HG03575 (cell line): Measurements from ENCODE around the gene S100G.

Source experiments
- ATAC-seq: cut with Tn5 transposase; IDR thresholded peaks from one replicate; pipeline ENCODE4 v1.9.1; 2021; ENCODE audit not compliant: unreplicated experiment, insufficient number of reproducible peaks, low FRiP score; ENCODE audit errors: extremely low read depth

S100G gene

DNA sequence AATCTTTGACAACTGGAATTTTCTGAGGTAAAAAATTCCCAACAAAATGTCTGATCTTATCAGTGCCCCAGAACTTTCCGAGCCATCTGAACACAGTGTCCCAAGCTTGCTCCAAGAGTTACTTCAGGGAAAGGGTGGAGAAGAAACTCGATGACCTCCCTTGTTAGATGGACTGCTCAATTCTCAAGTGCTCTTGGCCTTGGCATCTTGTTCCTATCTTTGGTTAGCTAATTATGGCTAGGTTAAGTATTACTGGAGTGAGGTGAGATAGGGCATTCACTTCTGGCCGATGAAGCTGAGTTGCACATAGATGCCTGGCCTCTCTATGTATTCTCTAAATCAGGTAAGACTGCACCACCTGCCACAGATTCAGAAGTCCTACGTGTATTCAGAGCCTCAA, 9.1 kb upstream of the S100G start:
- no peak for ATAC-seq

DNA sequence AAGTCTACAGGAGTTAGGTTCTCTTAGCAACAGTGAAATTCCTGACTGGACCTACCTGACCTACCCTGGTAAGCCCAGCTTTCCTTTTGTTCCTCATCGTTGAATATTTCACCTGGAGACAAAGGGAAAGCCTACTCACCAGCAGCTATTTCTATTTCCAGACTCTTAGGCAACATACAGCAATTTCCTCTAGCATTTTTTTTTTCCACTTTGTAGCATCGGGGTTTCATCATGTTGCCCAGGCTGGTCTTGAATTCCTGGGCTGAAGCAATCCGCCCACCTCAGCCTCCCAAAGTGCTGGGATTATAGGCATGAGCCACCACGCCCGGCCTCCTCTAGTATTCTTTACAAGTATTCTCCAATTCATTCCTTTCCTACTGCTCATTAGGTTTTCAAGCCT, 6.8 kb upstream of the S100G start:
- ATAC-seq: no peak

- ATAC-seq: no peak
Observed at GRCh38 chrX:16646366-16647138, 3.4 kb upstream of the S100G start.

DNA sequence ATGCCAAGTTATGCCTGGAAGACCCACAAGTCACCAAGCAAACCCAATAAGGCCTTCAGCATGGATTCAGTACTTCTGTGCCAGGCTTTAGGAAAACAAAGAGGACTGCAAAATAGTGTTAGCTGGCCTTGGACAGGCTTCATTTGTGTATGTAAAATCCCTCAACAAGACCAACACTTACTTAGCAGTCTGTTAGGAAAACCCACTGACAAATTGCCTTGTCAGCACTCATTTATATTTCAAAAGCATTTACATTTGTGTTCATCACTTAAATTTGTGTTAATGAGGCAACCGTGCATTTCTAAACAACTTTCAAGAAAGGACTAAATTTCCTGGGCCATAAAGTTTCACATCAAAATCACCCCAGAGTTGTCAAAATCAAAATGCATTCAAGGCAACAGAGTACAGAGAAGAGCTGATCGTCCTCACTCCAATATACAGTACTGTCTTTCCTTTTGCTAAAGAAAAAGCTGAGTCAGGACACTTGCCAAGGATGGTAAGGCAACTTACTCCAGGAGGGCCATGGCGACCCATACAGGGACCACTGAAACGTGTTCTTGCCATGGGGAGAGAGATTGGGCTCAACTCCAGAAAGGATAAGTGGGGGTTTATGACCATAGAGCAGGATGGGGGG, 1.6 kb downstream of the S100G start:
- no peak for ATAC-seq

DNA sequence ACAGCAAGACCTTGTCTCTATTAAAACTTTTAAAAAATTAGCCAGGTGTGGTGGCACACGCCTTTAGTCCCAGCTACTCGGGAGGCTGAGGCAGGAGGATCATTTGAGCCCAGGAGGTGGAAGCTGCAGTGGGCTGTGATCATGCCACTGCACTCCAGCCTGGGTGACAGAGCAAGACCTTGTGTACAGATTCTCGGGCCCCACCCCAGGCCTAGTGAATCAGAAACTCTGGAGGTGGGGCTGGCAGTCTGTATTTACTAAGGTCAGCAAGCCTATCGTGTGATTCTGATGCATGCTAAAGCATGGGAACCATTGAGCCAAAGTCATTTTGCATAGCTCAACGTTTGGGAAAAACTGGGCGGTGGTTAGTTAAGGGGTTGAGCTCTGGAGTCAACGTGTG, 3.5 kb downstream of the S100G start:
- ATAC-seq: no peak

DNA sequence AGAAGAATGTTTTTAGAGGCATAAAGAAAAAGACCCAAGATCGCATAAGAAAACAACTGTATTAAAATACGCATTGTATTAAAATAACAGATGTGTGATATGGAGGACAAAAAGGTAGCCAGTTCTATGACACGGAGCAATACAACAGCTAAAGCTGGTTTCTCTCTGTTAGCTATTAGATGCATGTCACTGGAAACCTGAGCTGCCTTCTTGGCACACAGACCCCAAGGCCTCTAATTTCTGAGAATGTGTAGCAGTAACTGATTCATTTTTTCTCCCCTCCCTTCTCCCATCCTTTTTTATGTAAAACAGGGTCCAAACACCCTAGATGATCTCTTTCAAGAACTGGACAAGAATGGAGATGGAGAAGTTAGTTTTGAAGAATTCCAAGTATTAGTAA, 4.1 kb downstream of the S100G start:
- ATAC-seq: no peak

DNA sequence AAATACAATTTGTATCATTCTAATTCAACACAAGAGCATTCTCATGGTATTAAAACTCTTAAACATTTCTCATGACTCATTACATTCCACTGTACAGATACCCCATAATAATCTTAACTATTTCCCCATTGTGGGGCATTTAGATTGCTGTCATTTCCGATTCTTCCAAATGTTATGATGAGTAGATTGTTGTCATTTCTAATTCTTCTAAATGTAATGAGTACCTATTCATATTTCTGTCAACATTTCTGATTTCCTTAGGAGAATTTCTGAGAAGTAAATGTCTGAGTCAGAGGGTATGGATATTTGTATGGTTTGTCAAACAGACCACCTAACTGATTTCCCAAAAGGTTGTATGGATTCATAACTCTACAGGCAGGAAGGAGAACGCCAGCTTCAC, 8.3 kb downstream of the S100G start:
- ATAC-seq: no peak

- ATAC-seq: no peak
Observed at GRCh38 chrX:16659321-16659720, 9.4 kb downstream of the S100G start.

GRCh38 chrX:16661495-16661894, 11.5 kb downstream of the S100G start:
- no peak for ATAC-seq

DNA sequence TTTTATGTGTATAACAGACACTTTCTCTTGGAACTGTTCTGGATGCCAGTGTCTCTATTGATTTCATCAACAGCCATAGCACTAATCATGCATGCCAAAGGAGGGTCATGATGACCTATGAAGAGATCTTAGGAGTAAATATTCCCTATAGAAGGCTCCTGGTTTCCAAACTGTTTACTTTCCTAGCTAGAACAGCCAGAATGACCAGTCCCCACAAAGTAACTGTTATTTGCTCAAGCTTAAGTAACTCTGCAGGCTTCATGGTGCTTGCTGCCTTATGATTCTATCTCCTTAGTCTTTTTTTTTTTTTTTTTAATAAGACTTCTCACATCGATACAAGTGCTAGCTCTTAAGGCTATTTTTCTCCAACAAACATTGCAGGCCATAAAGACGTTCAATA, 12.4 kb downstream of the S100G start:
- ATAC-seq: no peak

GRCh38 chrX:16664074-16664473, 14.1 kb downstream of the S100G start:
- no peak for ATAC-seq

DNA sequence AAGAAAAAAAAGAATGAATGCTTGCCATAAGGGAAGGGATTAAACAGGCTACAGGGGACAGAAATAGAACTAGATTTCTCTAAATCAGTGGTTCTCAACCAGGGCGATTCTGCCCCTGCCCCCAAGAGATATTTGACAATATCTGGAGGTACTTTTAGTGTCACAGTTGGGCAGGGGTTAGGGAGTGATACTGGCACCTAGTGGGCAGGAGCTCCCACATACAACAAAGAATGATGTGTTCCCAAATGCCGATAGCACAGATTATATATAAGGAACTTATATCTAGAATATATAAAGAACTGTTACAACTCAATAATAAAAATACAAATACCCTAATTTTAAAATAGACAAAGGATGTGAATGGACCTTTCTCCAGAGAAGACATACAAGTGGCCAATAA, 14.7 kb downstream of the S100G start:
- no peak for ATAC-seq

- ATAC-seq: no peak
Observed at GRCh38 chrX:16665089-16665488, 15.1 kb downstream of the S100G start.

DNA sequence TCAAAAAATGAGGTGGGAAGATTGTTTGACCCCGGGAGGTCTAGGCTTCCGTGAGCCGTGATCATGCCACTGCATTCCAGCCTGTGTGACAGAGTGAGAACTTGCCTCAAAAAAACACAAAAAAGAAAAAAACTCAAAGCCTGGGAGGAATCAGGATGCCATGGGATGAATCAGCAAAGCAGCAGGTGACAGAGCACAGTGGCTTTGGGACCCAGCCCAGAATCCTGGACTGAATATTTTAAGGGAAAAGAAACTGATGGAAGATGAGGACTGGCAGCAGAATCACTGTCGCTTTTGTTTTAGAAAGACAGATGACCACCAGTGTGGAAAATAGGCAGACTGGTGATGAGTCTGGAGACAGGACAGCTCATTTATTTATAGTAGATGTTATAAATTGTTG, 16.6 kb downstream of the S100G start:
- no peak for ATAC-seq

- no peak for ATAC-seq
Observed at GRCh38 chrX:16671005-16671404, 21.0 kb downstream of the S100G start.

GRCh38 chrX:16678689-16679088, 28.7 kb downstream of the S100G start:
- no peak for ATAC-seq

DNA sequence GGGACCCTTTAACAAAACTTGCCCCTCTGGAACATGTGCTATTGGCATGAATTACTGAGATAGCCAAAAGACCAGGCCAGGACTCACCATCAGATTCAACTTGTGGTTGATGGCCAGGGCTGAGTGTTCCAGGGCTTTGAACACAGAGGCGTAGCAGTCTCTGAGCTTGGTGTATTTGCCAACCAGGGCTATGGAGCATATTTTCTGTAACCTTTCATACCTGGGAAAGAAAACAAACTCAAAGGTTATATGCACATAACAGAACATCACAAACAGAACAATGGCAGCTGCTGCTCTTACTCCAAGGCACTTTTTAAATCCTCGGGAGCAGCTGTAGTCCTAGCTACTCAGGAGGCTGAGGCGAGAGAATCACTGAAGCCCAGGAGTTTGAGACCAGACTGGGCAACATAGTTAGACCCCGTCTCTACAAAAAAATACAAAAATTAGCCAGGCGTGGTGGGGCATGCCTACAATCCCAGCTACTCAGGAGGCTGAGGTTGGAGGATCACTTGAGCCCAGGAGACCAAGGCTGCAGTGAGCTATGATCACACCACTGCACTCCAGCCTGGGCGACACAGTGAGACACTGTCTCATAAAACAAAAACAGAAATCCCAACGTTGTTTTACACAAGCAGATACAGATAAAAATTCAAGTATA, 33.2 kb downstream of the S100G start:
- no peak for ATAC-seq

- no peak for ATAC-seq
Observed at GRCh38 chrX:16687514-16687913, 37.6 kb downstream of the S100G start.

DNA sequence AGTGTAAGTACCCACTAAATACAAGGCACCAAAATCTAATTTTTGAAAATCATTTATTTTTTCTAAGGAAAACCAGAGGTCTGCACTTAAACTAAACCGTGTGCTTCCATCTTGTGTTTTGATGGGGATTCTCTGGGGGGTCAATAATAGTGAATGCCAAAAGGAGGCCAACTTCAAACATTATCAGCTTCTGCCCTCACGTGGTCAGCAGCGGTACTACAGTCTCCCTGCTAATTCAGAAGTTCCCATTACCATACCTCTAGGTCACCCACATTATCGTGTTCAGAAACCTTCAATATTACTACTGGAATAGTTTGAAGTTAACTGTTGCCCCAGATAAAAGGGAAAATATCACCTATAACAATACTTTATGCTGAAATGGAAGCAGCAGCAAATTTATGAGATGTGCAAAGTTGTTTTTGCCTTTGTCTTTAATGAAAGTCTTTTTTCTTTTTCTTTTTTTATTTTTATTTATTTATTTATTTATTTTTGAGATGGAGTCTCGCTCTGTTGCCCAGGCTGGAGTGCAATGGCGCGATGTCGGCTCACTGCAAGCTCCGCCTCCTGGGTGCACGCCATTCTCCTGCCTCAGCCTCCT, 45.2 kb downstream of the S100G start:
- no peak for ATAC-seq

- no peak for ATAC-seq
Observed at GRCh38 chrX:16696956-16697355, 47.0 kb downstream of the S100G start.
